HG02884 (cell line): ENCODE data around the gene PGLYRP1.

Experiments
- ATAC-seq: cut with Tn5 transposase; IDR thresholded peaks from one replicate; pipeline ENCODE4 v1.9.1; 2021; ENCODE audit warnings: mild to moderate bottlenecking, moderate library complexity; ENCODE audit not compliant: unreplicated experiment

PGLYRP1 gene

DNA sequence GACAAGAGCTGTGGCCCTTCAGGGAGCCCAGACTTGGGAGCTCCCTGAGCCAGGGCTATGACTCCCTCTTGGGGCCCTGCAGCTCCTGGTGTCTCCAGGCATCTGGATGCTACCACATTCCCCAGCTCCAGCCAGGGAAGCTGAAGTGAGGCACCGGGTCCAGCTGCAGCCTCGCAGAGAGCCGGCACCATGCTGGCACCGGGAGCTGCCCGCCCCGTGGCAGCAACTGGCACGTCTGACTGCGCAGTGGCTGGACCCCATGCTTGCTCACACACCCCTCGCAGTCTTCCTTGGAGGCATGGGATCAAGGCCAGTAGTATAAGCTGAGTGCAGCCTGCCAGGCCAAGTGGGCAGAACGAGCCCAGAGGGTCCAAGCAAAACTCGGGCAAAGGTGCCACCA lies 10.5 kb upstream of the PGLYRP1 start:
- no peak for ATAC-seq

DNA sequence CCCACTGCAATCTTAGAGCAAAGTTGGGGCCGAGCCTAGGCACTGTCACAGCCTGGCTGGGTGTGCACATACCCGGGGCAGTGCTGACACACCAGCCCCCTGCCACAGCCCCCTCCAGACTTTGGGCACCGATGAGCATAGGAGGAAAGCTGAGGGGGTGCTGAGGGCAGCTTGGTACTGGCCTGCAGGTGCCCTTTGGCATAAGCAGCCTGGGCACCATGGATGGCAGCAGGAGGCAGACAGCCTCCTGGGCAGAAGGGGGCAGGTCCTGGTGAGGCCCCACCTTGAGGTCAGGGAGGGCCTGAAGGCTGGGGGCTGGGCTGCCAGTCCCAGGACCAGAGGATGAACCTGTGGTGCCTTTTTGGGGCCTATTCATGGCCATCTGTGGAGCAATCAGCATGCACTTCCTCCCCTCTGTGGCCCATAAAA lies 9.8 kb upstream of the PGLYRP1 start:
- no peak for ATAC-seq

DNA sequence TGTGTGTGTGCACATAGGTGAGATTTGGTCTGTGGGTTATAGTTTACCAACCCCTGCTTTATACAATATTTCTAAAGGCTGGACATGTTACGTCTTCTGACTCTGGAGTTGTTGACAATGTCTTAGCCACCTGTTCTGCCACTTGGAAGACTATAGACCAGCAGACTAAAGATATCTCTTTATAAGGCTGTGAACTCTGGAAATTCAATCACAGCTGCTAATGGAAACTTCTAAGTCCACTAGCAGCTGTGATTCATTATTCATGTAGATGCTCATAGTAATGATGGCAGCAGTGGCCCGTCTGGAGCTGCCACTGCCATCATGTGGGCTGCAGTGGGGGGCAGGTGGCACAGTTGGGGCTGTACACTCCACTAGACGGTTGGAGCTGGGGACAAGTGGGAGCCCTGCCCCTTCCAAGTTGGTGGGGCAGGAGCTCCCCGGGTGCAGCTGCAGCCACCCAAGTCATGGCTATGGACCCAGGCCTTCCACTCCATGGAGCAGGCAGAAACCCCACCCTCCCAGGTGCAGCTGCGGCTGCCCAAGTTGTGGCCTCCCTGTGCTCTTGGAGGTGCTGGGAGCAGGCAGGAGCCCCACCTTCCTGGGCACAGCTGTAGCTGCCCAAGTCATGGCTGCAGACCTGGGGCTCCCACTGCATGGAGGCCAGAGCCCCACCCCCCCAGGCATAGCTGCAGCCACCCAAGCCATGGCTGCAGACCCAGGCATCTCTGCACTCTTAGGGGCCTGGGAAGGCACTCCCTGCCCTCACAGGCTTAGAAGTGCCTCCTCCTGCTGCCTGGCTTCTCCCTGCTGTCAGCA lies 9.1 kb upstream of the PGLYRP1 start:
- no peak for ATAC-seq

DNA sequence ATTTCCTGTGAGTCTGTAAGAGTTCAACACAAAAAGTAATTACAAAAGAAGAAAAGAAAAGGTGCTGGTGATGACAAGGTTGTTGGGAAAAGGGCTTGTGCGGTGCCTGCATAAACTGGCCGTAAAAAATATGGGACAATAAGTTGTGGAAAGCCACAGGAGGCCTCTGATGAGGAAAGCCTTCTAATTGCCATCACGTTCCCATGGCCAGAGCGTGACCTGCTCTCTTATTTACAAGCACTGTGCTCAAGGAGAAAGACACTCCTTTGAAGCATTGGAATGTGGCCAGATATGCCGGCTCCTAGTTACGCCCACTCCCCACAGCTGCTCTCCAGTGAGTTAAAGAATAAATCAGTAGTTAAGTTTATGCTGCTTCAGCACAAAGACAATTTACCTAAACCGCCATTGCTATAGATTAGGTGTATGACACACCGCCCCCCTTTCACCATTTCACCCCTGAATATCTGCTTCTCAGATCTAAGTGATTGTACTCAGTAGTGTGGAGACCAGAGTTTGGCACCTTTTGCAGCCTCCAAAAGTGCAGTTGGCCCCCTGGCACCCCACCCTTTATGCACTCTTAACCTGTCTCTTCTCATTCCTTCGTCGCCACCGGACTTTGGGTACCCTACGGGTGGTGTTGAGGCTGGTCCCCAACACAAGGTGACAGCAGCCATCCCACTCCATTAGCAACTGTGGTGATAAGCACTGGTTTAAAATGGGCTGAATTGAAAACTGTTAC lies 8.1 kb upstream of the PGLYRP1 start:
- no peak for ATAC-seq

DNA sequence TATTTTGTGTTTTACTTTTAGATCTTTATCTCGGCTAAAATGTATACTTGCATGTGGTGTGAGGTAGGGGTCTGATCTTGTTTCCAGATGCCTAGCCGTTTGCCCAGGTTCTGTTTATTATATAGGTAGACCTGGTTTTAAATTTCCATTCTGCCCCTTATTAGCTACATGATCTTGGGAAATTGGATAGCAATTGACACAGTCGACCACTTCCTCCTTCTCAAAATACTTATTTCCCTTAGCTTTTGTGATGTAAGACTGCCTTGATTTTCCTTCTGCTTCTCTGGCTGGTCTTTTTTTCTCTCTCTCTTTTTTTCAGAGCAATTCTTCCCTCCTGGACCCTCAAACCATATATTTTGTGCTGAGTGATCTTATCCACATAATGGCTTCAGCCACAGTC lies 3.0 kb upstream of the PGLYRP1 start:
- no peak for ATAC-seq

DNA sequence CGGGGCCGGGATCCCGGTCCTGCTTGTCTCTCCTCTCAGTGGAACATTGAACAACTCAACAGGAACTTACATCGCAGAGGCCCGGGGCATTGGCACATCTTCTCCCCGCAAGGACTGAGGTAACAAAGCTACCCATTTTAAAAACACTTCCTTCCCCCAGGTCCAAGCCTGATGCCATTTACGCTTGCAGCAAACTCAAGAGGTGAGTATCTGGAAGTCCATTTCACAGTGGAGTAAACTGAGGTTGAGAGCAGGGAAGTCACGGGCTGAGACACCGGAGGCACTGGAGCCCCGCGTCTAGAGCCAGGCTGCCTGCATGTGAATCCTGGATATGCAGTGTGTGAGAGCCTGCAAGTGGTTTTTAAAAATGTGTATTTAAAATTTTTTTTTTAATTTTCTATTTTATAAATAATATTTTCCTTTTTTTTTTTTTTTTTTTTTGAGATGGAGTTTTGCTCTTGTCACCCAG lies 492 bp upstream of the PGLYRP1 start:
- no peak for ATAC-seq

DNA sequence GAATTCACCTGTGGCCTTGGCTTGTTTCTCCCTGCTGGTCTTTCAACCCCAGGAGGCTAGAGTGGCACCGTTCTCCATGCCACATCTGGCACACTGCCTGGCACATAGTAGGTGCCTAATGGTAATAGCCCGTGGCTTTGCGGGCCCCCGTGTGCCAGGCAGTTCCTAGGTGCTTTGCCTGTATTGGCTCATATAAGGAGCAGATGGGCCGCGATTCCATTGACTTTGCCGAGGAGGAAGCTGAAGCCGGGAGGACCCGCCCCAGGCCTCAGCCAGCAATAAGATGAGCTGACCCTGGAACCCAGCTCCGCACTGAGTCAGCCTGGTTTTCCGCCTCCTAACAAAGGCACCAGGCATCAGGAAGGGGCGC lies 807 bp downstream of the PGLYRP1 start:
- ATAC-seq: no peak

DNA sequence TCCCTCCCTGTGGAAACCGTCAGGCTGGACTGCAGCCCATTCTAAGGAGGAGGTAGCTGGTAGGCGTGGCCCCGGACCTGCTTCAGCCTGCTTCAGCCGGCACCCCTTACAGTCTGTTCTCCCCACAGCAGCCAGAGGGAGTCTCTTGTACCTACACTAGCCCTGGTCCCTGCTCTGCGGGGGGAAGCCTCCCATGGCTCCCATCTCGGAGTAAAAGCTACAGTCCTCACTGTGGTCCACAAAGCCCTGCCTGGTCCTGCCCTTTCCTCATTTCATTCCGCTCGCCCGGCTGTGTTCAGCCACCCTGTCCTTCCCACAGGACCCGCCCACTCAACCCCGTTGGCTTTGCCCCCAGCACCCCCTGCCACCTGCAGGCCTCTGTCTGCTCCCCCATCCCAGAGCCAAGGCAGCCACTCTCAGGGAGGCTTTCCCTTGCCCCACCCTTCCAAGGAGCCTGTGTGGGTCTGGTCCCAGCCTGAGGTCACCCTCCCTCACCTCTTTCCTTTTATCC lies 1.3 kb downstream of the PGLYRP1 start:
- no peak for ATAC-seq

DNA sequence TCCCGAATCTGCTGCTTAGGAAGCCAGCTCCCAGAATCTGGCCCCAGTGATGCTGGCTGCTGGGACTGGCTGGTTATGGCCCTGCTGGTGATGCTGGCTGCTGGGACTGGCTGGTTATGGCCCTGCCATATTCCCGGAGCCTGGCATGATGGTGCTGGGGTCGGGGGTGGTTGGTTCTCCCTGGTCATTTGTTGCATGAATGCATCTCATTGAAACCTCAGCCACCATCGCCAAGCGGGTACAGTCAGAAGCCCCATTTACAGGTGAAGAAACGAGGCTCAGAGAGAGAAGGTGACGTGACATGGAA lies 2.1 kb downstream of the PGLYRP1 start:
- ATAC-seq: no peak

DNA sequence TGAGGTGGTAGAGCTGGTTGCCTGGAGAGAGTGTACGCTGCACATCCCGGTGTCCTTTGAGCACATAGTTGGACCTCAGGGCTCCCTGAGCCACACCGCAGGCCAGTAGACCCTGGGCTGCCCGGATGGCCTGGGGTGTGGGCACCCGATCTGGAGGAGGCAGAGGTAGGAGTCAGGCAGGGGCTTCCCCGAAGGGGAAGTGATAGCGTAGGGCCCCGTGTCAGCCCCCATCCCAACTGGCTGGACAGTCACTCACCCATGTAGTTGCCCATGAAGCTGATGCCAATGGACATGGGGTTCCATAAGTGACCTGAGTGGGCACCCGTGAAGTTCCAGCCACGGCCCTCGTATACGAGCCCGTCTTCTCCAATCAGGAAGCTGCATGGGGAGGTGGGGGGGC lies 3.6 kb downstream of the PGLYRP1 start:
- no peak for ATAC-seq

DNA sequence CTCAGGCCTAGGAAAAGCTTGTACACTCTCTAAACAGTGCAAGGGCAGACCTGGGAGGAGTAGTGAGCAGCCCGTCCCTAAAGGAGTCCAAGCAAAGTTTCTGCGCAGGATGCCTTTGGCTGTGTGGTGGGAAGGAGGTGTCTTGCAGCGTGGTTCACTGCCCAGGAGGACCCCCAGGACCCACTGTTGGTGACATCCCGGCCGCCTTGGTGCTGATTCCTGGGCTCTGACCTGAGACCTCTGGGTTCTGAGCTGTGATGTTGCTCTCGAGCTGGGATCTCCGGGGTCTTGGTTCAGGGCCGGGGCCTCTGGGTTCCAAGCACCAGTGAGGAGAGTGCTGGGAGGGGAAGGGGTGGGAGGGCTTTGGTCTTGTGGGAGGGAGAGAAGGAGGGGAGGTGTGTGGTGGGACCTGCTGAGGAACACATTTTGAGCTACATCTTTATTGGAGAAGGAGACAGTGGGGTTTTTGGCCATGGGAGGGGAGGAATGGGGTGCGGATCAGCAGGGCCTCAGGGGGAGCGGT lies 4.1 kb downstream of the PGLYRP1 start:
- ATAC-seq: no peak

DNA sequence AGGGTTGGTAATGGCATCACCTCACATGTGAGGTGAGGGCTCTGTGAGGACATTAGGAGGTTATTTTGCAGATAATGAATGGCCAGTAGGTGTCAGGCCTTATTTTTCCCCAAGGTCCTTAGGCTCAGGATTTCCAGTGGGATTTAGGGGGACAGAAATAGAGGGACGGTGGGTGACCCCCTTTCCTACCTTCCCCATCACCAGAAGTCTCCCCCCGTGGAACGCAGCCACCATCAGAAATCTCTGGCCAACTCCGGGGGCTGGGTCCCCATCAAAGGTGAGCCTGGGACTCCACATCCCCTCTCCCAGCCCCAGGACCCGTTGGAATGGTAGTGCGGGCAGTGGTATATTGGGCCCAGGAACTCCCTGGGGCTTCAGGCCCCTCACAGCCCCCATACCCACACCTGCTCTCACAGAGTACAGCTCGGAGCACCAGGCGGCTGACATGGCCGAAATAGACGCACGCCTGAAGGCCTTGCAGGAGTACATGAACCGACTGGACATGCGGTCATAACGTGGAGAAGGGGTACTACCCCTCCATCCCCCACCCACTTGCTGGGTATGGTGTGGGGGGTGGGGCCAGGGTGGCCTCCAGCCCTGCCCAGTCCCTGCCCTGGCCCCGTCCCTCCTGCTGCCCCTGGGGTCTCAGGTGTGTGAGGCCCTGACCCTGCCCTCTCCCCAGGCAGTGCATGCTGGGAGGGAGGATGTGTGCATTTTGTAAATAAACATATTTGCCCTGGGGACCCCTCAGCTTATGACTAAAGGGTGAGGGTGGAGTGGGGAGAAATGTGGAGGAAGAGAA lies 4.8 kb downstream of the PGLYRP1 start:
- ATAC-seq: no peak

DNA sequence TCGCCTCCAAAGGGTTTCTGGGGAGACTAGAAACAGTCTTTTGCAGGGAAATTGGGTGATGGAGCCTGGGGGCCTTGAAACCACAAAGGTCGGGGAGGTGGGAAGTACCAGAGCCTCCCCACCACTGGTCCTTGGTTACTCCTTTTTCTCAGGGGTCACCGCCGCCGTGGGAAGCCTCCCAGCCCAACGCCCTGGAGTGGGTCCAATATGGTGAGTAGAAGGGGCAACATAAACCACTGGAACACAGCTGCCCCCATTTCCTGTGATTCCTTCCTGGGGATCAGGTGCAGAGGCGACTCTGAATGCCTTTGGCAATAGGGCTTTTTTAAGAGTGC lies 5.8 kb downstream of the PGLYRP1 start:
- no peak for ATAC-seq

DNA sequence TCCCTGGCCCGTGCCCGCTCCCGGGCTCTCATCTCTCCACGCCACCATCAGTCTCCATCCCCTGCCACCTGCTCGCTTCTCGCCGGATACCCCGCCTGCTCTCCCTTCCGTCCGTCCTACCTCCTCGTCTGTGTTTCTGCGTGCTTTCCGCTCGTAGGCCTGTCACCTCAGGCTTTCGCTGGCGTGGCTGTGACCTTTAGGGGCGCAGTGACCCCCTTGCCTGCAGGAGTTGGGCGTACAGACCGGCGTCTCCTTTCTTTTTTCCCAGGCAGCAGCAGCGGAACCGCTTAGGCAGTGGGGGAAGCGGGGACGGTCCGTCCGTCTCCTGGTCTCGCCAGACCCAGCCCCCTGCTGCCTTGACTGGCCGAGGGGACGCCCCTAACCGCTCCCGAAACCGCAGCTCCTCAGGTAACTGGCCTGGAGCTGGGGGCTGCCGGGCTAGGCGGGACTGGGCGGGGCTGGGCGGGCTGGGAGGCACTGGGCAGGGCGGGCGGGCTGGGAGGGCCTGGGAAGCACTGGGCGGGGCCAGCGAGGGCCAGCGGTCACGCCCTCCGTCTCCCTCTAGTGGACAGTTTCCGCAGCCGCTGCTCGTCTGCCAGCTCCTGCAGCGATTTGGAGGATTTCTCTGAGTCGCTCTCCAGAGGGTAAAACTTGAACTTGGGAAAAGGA lies 6.3 kb downstream of the PGLYRP1 start:
- no peak for ATAC-seq

DNA sequence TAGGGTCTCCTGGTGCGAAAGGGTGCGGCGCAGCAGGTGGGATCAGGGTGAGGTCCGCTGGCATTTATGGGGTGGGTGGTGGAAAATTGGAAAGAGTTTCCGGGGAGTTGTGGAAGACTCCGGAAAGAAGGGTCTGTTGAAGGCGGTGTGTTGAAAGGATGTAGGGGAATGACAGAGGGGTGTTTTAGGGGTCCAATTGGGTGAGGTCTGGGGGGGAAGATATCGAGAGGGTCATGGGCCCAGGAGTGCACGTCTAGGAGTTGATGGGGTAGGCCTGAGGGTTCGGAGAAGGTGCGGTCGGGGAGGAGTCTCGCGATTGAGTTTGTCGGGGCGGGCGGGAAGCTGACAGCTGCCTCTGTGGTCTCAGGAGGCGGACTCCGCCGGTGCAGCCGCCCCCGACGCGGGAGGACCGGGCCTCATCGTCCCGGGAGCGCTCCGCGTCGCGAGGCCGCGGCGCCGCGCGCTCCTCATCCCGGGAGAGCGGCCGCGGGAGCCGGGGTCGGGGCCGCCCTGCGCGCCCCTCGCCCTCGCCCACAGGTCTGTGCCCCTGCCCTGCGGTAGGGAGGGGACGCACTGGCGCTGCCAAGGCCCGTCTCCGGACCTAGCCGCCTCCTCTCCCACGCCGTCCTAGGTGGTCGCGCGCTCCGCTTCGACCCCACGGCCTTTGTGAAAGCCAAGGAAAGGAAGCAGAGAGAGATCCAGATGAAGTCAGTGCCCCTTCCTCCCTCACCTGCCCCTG lies 7.0 kb downstream of the PGLYRP1 start:
- ATAC-seq: no peak

DNA sequence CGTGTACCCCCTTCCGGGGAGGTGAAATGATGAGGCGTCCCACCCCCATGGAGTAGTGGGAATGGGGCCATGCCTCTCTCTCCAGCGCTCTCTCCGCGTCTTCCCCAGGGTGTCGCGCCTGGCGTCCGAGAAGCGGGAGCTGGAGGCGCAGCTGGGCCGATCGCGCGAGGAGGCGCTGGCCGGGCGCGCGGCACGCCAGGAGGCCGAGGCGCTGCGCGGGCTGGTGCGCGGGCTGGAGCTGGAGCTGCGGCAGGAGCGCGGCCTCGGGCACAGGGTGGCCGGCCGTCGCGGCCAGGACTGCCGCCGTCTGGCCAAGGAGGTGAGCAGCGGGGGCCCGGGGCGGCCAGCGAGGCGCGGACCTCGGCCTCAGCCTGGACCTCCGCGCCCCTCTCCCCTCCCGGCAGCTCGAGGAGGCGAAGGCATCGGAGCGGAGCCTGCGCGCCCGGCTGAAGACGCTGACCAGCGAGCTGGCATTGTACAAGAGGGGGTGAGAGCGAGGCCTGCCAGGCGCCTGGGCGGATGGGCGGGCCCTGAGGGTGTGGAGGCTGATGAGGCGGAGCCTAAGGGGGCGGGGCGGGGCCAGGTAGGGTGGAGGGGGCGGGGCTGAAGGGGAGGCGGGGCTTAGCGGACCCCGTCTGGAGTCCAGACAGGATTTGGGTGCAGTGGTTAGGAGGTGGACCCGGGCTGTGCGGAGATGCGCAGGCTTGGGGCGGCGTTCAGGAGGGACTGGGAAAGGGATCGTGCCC lies 7.7 kb downstream of the PGLYRP1 start:
- no peak for ATAC-seq

DNA sequence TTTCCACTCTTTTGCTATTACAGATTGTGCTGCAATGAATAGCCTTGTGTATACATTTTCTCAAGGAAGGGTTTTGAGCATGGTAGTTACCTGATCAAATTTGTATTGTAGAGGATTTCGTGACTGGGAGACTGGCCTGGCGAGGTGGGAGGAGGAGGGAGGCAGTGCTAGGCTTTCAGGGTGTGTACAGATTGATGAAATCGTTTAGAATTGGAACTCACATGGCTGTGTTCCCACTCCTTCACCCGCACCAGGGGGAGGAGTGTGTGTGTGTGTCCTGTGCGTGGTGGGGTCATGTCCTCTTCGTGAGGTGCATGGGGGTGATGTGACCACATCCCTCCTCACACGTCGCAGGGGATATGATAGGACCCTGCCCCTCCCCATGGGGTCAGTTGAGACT lies 8.3 kb downstream of the PGLYRP1 start:
- no peak for ATAC-seq

DNA sequence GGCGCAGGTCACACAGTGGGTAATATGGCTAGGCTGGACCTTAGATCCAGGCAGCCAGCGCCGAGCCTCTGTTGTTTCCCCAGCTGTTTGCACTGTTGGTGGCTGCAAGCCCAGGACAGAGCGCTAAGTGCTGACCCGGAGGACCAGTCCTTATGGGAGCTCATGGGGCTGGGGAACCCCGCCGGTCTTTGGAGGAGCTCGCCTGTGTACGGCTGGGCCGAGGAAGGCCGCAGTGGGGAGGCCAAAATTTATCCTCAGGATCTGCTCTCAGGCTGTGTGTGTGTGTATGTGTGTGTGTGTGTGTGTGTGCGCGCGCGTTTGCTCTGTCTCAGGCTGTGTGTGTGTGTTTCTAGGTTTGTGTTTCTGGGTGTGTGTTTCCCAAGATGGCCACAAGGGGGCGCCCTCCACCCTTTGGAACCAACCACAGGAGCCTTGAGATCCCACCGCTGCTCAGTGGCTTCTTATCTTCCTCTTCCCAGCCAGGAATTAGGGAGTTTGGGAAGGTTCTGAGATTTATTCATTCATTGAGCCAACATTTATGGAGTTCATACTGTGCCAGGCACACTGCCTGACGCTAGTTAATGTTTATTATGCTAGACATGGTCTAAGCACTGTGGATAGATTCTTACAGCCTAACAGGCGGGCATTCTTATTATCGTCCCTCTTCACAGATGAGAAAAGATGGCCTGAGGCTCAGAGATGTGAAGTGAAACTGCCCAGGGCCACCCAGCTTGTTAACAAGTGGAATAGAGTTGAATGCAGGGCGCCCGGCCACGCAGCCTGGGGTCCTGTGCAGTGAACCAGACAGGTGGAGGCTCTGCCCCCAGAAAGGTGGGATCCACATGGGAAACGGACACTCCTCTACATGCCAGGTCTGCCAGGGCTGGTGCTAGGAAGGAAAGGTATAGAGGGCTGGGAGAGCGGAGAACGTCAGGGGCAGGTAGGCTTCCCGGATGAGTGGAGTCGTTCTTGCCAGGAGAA lies 13.0 kb downstream of the PGLYRP1 start:
- ATAC-seq: no peak
